Mesendoderm (in vitro differentiated cells): ENCODE results near the gene COL4A2.

Experiments
- DNase-seq: peaks from one replicate; pipeline ENCODE4 v3.0.0; 2013
- H2AK5ac ChIP-seq: 2 replicates; pipeline ENCODE4 v1.6.1; 2013; ENCODE audit warnings: low read length, inconsistent platforms
- H2BK120ac ChIP-seq: 2 replicates; pipeline ENCODE4 v1.6.1; 2013; ENCODE audit warnings: low read depth, mild to moderate bottlenecking, low read length, moderate library complexity, mixed read lengths
- H2BK15ac ChIP-seq: replicated peaks from 2 replicates; pipeline ENCODE4 v1.6.1; 2013; ENCODE audit warnings: low read depth, mild to moderate bottlenecking, moderate library complexity
- H2BK5ac ChIP-seq: 2 replicates; pipeline ENCODE4 v1.6.1; 2013; ENCODE audit warnings: low read length, inconsistent platforms
- H3K18ac ChIP-seq: 2 replicates; pipeline ENCODE4 v1.6.1; 2013; ENCODE audit warnings: mild to moderate bottlenecking, low read length, mixed read lengths
- H3K23ac ChIP-seq: one replicate; pipeline ENCODE4 v1.6.1; 2013; ENCODE audit warnings: low read length
- H3K27ac ChIP-seq: 2 replicates; pipeline ENCODE4 v1.5.1; 2013; ENCODE audit warnings: low read depth, mild to moderate bottlenecking, inconsistent platforms, low read length, moderate library complexity
- H3K27me3 ChIP-seq: 2 replicates; pipeline ENCODE4 v1.6.1; 2013; ENCODE audit warnings: low read length, control low read depth, mild to moderate bottlenecking, inconsistent platforms; ENCODE audit not compliant: insufficient read depth, poor library complexity
- H3K36me3 ChIP-seq: 2 replicates; pipeline ENCODE4 v1.6.1; 2013; ENCODE audit warnings: low read length, inconsistent platforms; ENCODE audit not compliant: control insufficient read depth, insufficient read depth
- H3K4ac ChIP-seq: one replicate; pipeline ENCODE4 v1.6.1; 2013; ENCODE audit warnings: low read depth, mild to moderate bottlenecking, low read length, moderate library complexity
- H3K4me1 ChIP-seq: 2 replicates; pipeline ENCODE4 v1.6.1; 2013; ENCODE audit warnings: low read depth, low read length, inconsistent platforms; ENCODE audit not compliant: control insufficient read depth
- H3K4me2 ChIP-seq: 2 replicates; pipeline ENCODE4 v1.6.1; 2013; ENCODE audit warnings: low read length
- H3K4me3 ChIP-seq: 2 replicates; pipeline ENCODE4 v1.5.1; 2013; ENCODE audit warnings: mild to moderate bottlenecking, low read length
- H3K56ac ChIP-seq: one replicate; pipeline ENCODE4 v1.6.1; 2013; ENCODE audit warnings: low read length
- H3K79me1 ChIP-seq: 2 replicates; pipeline ENCODE4 v1.6.1; 2013; ENCODE audit warnings: low read length, inconsistent platforms
- H3K79me2 ChIP-seq: 2 replicates; pipeline ENCODE4 v1.6.1; 2013; ENCODE audit warnings: mild to moderate bottlenecking, low read length; ENCODE audit not compliant: control insufficient read depth, insufficient read depth
- H3K9ac ChIP-seq: 2 replicates; pipeline ENCODE4 v1.6.1; 2013; ENCODE audit warnings: low read length, inconsistent platforms
- H4K5ac ChIP-seq: one replicate; pipeline ENCODE4 v1.6.1; 2013; ENCODE audit warnings: low read length
- H4K8ac ChIP-seq: one replicate; pipeline ENCODE4 v1.6.1; 2013; ENCODE audit warnings: low read depth, mild to moderate bottlenecking, control low read depth, low read length, moderate library complexity
- WGBS: extraction: QIAGEN DNeasy Blood & Tissue Kit; methylation state at CpG from one replicate; pipeline ENCODE4 v1.1.7; 2013; ENCODE audit warnings: low lambda C conversion rate, missing lambda C conversion rate; ENCODE audit not compliant: insufficient coverage; ENCODE audit errors: extremely low coverage; 5-methylcytosine and 5-hydroxymethylcytosine counted together

Gene COL4A2

DNA sequence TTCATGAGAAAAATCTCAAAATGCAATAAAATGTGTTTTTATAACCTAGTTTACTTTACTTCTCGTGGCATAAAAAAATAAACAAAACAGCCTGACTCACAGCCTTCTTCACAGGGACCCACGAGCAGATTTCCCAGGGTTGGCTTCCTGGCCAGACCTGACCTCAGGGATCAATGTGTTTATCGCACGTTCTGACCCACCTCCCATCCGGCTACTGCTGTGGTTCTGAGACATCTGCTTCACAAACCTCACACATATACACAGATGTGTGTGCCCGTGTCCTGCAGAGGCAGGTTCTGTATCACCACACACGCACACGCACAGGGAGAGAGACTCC lies 118.3 kb downstream of the COL4A2 start:
- Histone ChIP-seq H3K4me1 (no peaks in the 10 kb centered on the region), H3K23ac (no peak overlapping the region), H3K4ac (no peak overlapping the region), H3K56ac (no peak overlapping the region), H2BK15ac (no peak overlapping the region), H2BK5ac (no peak overlapping the region), H3K4me3 (no peak overlapping the region), H2BK120ac (no peak overlapping the region), H2AK5ac (no peak overlapping the region), H3K27ac (no peak overlapping the region), H3K36me3 (peaks cover under 1% of the 10 kb centered on the region), H3K4me2 (no peak overlapping the region), H3K9ac (no peak overlapping the region), H3K18ac (no peak overlapping the region), H4K8ac (no peak overlapping the region), H3K79me1 (no peaks in the 10 kb centered on the region), H4K5ac (no peak overlapping the region), H3K79me2 (no peaks in the 10 kb centered on the region), H3K27me3 (no peaks in the 10 kb centered on the region)
- no peak for DNase-seq
- WGBS = no CpG with 5 or more reads among the region's 8 CpGs

DNA sequence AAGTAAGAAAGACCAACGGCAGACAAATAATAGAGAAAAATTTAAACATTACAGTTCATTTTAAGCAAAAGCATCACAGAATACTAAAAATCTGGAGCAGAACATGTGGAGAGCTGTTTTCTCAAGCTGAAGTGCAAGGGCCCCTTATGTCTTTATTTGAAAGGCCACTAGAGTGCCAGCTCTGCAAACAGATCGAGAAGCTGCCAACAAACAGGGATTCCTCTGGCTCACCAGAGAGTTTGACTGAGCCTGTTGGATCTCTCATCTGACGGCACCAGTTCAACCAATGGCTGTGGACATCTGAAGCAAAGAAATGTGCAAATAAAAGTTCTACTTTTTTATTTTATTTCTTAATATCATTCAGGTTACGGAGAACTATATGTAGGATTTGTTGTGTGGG lies 119.7 kb downstream of the COL4A2 start:
- no peak overlapping the region for H4K5ac ChIP-seq
- H3K4me3 ChIP-seq = no peak overlapping the region
- H3K4me2 ChIP-seq = no peak overlapping the region
- H3K18ac ChIP-seq = no peak overlapping the region
- H2BK15ac ChIP-seq = no peak overlapping the region
- H3K79me1 ChIP-seq = no peaks in the 10 kb centered on the region
- H2BK120ac ChIP-seq = no peak overlapping the region
- no peaks in the 10 kb centered on the region for H3K79me2 ChIP-seq
- H4K8ac ChIP-seq = no peak overlapping the region
- no peak overlapping the region for H2BK5ac ChIP-seq
- no peak for DNase-seq
- H3K9ac ChIP-seq = no peak overlapping the region
- 100% methylated on average over 1 of the region's 4 CpGs for WGBS
- no peak overlapping the region for H2AK5ac ChIP-seq
- H3K4ac ChIP-seq = no peak overlapping the region
- peaks cover 5% of the 10 kb centered on the region for H3K36me3 ChIP-seq
- H3K27ac ChIP-seq = no peak overlapping the region
- H3K27me3 ChIP-seq = no peaks in the 10 kb centered on the region
- no peaks in the 10 kb centered on the region for H3K4me1 ChIP-seq
- no peak overlapping the region for H3K56ac ChIP-seq
- no peak overlapping the region for H3K23ac ChIP-seq

DNA sequence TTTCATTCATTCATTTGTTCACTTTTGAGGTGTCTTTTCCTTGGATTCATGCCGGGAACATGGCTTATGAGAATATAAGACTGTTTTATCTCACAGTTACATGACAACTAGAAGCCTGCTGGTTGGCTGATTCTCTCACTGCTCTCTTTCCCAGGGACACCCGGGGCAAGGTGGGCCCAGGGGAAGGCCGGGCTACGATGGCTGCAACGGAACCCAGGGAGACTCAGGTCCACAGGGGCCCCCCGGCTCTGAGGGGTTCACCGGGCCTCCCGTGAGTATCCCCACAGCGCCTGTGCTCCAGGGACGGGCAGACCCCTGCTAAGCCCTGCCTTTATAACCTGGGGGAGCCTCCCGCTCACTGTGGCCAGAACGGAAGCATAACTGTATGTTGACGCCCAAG lies 121.2 kb downstream of the COL4A2 start:
- H3K4me2 ChIP-seq = no peak overlapping the region
- no peak overlapping the region for H2BK120ac ChIP-seq
- H3K27ac ChIP-seq = no peak overlapping the region
- no peak overlapping the region for H3K9ac ChIP-seq
- DNase-seq = no peak
- no peak overlapping the region for H3K4ac ChIP-seq
- no peak overlapping the region for H2BK15ac ChIP-seq
- no peak overlapping the region for H2BK5ac ChIP-seq
- H3K56ac ChIP-seq = no peak overlapping the region
- H4K5ac ChIP-seq = no peak overlapping the region
- no peak overlapping the region for H4K8ac ChIP-seq
- no peak overlapping the region for H3K23ac ChIP-seq
- H3K4me1 ChIP-seq = no peaks in the 10 kb centered on the region
- WGBS = no CpG with 5 or more reads among the region's 13 CpGs
- no peaks in the 10 kb centered on the region for H3K79me2 ChIP-seq
- no peaks in the 10 kb centered on the region for H3K27me3 ChIP-seq
- no peak overlapping the region for H2AK5ac ChIP-seq
- no peak overlapping the region for H3K4me3 ChIP-seq
- peaks cover 5% of the 10 kb centered on the region for H3K36me3 ChIP-seq
- H3K79me1 ChIP-seq = no peaks in the 10 kb centered on the region
- no peak overlapping the region for H3K18ac ChIP-seq

DNA sequence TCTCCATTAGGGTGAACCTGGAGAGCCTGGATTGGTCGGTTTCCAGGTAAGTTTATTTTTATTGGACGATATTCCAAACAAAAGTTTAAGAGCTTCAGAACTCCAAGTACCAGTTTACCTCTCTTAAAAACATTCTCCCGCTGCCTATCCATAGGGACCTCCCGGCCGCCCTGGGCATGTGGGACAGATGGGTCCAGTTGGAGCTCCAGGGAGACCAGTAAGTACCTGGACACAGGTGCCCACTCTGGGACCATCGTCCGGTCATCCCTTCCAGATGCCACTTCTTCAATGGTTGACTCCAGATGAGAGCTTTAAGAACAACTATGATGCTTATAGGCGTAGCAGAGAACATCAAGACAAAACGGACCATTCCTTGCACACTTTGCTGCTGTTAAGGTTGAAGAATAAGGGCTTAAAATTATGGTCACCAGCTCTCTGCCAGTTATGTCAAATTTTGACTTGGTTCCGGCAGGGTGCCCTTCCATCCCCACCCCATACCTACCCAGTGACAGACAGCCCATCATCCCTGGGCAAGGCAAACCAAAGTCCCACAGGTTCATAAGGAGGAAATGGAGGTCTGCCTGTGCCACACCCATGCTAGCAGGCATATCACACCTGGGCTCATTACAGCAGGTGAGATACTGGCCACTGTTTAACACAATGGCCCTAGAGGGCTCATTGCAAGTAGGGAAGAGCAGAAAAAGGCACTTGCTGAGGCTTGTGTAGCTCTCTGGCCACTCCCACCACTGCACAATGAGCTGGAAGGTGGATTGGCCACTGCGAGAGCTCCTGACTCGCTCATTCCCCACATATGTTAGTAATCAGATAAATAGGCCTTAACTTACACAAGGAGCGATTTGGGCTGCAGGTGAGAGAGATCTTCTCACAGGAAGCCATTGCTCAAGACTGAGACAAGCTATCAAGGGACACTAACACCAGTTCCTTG lies 123.6 kb downstream of the COL4A2 start:
- no peak overlapping the region for H4K8ac ChIP-seq
- no peak overlapping the region for H3K56ac ChIP-seq
- H3K18ac ChIP-seq = no peak overlapping the region
- H3K36me3 ChIP-seq = peaks cover 9% of the 10 kb centered on the region
- H3K4me3 ChIP-seq = no peak overlapping the region
- no peak overlapping the region for H2BK15ac ChIP-seq
- H3K79me1 ChIP-seq = no peaks in the 10 kb centered on the region
- no CpG with 5 or more reads among the region's 13 CpGs for WGBS
- H3K23ac ChIP-seq = no peak overlapping the region
- no peak overlapping the region for H2BK5ac ChIP-seq
- no peak overlapping the region for H3K9ac ChIP-seq
- no peak for DNase-seq
- H3K27ac ChIP-seq = no peak overlapping the region
- H3K4me2 ChIP-seq = no peak overlapping the region
- H2AK5ac ChIP-seq = no peak overlapping the region
- H2BK120ac ChIP-seq = no peak overlapping the region
- H3K4ac ChIP-seq = no peak overlapping the region
- H4K5ac ChIP-seq = no peak overlapping the region
- H3K79me2 ChIP-seq = no peaks in the 10 kb centered on the region
- H3K27me3 ChIP-seq = no peaks in the 10 kb centered on the region
- no peaks in the 10 kb centered on the region for H3K4me1 ChIP-seq

DNA sequence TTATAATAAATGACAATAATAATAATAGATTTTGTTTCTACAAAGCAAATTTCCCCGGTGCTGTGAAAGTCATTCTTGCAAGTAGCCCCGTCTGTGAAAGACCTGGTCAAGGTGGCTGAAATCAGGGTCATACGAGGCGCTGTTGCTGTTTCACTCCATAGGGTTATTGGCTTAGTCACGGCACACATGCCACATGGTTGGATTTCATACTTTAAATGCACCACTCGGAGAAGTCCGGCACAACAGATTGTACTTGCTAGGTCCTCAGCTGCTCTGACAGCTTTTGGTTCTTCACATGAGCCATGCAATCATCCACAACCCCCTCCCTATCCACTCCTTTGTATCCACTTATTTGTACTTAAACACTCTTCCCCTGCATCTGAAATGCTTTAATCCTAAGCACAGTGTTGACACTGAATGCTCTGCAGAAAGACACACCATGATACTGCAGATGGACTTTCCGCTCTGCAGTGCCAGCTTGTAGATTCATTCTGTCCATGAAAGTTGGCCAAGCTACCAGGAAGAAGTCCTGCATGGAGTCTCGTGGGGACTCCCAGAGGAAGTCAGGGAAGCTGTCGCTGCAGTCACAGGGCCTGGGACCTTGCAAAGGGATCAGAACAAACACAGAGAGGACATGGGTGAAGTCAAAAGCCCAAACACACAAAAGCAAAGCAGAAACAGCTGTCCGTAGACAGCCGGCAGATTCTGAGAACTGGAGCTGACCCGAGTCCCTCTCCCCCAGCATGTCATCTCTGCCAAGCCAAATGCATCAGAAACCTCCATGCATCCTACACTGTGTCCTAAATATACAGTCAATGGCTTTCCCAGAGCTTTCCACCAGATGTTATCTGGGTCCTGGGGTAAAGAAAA lies 124.6 kb downstream of the COL4A2 start:
- no peaks in the 10 kb centered on the region for H3K4me1 ChIP-seq
- H3K4ac ChIP-seq = no peak overlapping the region
- no peak overlapping the region for H2BK5ac ChIP-seq
- H3K4me3 ChIP-seq = no peak overlapping the region
- H4K8ac ChIP-seq = no peak overlapping the region
- no CpG with 5 or more reads among the region's 13 CpGs for WGBS
- no peak overlapping the region for H3K9ac ChIP-seq
- no peaks in the 10 kb centered on the region for H3K79me1 ChIP-seq
- H3K36me3 ChIP-seq = peaks cover 9% of the 10 kb centered on the region
- no peak overlapping the region for H4K5ac ChIP-seq
- no peaks in the 10 kb centered on the region for H3K79me2 ChIP-seq
- H3K27ac ChIP-seq = no peak overlapping the region
- no peak overlapping the region for H2BK15ac ChIP-seq
- DNase-seq = no peak
- no peak overlapping the region for H2BK120ac ChIP-seq
- no peak overlapping the region for H3K18ac ChIP-seq
- no peaks in the 10 kb centered on the region for H3K27me3 ChIP-seq
- no peak overlapping the region for H3K56ac ChIP-seq
- H3K4me2 ChIP-seq = no peak overlapping the region
- no peak overlapping the region for H3K23ac ChIP-seq
- H2AK5ac ChIP-seq = no peak overlapping the region
